Measurements from ENCODE around the gene SVIL. TPM values are rescaled to one million over a fixed set of nuclear protein-coding genes. Genes with fewer than 3 reads are reported as not detected.
"Not testable (repeated sequence)": the region's sequence is repeated elsewhere in the genome, so short reads cannot be mapped to it uniquely, and the experiment has no call there.

The SVIL gene
- total and polyA plus RNA-seq, 2 experiments from 2014 or later = 252 to 412 TPM

GRCh38 chr10:29448756-29449592, 185.8 kb downstream of the SVIL start:
- not testable (repeated sequence) for H3K9me3 ChIP-seq (ENCODE audit: low read depth); H3K27me3 ChIP-seq; H3K4me3 ChIP-seq; H3K36me3 ChIP-seq; H3K4me1 ChIP-seq (ENCODE audit: low read depth); H3K27ac ChIP-seq
- TF ChIP-seq, protein P1, sequence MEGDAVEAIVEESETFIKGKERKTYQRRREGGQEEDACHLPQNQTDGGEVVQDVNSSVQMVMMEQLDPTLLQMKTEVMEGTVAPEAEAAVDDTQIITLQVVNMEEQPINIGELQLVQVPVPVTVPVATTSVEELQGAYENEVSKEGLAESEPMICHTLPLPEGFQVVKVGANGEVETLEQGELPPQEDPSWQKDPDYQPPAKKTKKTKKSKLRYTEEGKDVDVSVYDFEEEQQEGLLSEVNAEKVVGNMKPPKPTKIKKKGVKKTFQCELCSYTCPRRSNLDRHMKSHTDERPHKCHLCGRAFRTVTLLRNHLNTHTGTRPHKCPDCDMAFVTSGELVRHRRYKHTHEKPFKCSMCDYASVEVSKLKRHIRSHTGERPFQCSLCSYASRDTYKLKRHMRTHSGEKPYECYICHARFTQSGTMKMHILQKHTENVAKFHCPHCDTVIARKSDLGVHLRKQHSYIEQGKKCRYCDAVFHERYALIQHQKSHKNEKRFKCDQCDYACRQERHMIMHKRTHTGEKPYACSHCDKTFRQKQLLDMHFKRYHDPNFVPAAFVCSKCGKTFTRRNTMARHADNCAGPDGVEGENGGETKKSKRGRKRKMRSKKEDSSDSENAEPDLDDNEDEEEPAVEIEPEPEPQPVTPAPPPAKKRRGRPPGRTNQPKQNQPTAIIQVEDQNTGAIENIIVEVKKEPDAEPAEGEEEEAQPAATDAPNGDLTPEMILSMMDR (IDR thresholded peaks at IDR 0.05; ENCODE audit: low read depth, low read length) = peak; percentile 66
- DNase-seq (ENCODE audit: low read depth in 1 of 2, low spot score in 1 of 2) = peak; percentile 80 to 87

GRCh38 chr10:29448125-29448524, 186.6 kb downstream of the SVIL start:
- Histone ChIP-seq H3K27me3 (no peaks in the 10 kb centered on the region), H3K4me3 (no peak overlapping the region), H3K4me1 (ENCODE audit: low read depth) (no peaks in the 10 kb centered on the region), H3K9me3 (ENCODE audit: low read depth) (no peaks in the 10 kb centered on the region), H3K27ac (no peak overlapping the region), H3K36me3 (no peaks in the 10 kb centered on the region)
- TF ChIP-seq, protein P1 (IDR thresholded peaks at IDR 0.05; ENCODE audit: low read depth, low read length) = no peak
- DNase-seq (ENCODE audit: low read depth in 1 of 2, low spot score in 1 of 2) = no peak

DNA sequence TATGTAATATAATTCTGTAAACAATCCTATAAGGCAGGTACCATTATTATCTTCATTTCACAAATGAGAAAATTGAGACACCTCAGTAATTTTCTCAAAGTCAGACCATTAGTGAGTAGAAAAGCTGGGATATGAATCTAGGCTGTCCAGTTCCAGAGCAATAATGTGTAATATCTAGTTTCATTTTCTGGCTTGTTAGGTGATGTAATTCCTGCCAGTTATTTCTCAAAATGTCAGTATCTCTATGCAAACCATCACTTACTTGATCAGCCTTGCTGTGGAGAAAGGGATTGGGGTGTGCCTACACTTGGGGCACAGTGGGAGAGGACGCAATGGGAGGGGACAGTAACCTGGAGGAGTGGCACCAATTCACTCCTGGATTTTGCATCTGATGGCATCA, 188.4 kb downstream of the SVIL start:
- DNase-seq (ENCODE audit: low read depth in 1 of 2, low spot score in 1 of 2) = peak in 1 of 2 donors; percentile 36
- Histone ChIP-seq H3K27me3 (no peaks in the 10 kb centered on the region), H3K36me3 (no peaks in the 10 kb centered on the region), H3K9me3 (ENCODE audit: low read depth) (no peaks in the 10 kb centered on the region), H3K4me1 (ENCODE audit: low read depth) (no peaks in the 10 kb centered on the region), H3K4me3 (no peak overlapping the region), H3K27ac (no peak overlapping the region)
- TF ChIP-seq, protein P1 (IDR thresholded peaks at IDR 0.05; ENCODE audit: low read depth, low read length) = no peak

DNA sequence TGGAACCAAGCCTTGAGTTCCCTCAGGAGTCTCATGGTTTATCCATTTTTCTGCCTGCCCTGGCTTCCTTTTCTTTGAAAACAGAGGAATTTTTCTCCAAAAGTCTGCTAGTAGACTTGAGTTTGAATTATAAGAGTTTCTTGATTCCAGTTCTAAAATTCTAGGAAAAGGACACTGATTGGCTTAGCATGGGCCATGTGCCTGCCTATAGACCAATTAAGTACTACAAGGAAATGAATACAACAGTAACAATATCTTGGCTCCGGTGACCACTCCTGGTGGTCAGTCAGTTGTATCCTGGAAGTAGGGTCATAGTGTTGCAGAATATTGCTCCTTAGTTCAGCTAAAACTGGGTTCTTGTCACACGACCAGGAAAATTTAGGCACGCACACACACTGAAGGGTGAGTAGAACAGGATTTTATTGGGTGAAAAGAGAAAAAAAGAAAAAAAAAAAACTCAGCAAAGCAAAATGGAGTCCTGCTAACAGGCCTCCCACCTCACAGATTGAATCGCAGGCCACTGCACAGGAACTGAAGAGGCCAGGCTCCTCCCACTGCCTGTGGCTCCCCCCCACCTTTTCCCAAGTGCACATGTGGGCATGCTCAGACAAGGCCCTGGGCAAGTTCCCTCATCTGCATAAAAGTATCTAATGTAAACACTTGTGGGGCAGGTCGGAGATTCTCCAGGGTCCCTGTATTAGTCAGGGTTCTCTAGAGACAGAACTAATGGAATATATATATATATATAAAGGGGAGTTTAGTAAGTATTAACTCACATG, 190.8 kb downstream of the SVIL start:
- TF ChIP-seq, protein P1 (IDR thresholded peaks at IDR 0.05; ENCODE audit: low read depth, low read length) = no peak
- no peaks in the 10 kb centered on the region for H3K9me3 ChIP-seq (ENCODE audit: low read depth)
- no peaks in the 10 kb centered on the region for H3K27me3 ChIP-seq
- H3K36me3 ChIP-seq = no peaks in the 10 kb centered on the region
- H3K4me1 ChIP-seq (ENCODE audit: low read depth) = no peaks in the 10 kb centered on the region
- H3K4me3 ChIP-seq = no peak overlapping the region
- no peak for DNase-seq (ENCODE audit: low read depth in 1 of 2, low spot score in 1 of 2)
- no peak overlapping the region for H3K27ac ChIP-seq

DNA sequence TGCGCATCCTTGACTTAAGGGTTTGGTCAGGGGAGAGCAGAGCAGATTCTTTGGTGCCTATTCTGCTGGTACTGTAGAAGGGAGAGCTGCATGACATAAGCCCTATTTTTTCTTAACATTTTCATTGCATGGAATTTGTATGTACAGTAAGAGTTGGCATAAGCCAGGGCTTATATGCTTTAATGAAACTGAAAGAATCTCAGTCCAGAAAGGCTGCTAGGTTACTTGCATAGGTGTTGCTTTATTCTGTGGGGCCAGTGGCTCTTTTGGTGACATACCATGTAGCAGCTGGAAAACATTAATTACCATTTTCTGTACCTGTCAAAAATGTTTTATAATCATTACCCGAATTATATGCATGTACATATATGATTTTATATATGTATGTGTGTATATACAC, 193.8 kb downstream of the SVIL start:
- Histone ChIP-seq H3K9me3 (ENCODE audit: low read depth) (no peaks in the 10 kb centered on the region), H3K27ac (no peak overlapping the region), H3K27me3 (no peaks in the 10 kb centered on the region), H3K4me1 (ENCODE audit: low read depth) (no peaks in the 10 kb centered on the region), H3K4me3 (no peak overlapping the region), H3K36me3 (no peaks in the 10 kb centered on the region)
- no peak for DNase-seq (ENCODE audit: low read depth in 1 of 2, low spot score in 1 of 2)
- TF ChIP-seq, protein P1 (IDR thresholded peaks at IDR 0.05; ENCODE audit: low read depth, low read length) = no peak

DNA sequence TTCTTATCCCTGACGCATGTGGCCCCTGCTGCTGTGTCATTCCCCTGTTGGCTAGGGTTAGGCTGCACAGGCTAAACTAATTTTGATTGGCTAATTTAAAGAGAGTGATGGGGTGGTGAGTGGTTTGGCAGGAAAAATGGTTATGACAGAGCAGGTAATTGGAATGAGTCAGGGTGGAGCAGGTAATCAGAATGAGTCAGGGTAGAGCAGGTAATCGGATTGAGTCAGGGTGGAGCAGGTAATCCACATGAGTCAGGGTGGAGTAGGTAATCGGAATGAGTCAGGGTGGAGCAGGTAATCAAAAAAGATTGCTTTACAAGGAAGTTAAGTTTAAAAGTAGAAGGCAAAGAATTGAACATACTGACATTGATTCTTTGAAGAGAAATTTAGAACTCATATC, 195.8 kb downstream of the SVIL start:
- not testable (repeated sequence) for H3K27ac ChIP-seq; H3K27me3 ChIP-seq; H3K36me3 ChIP-seq; H3K9me3 ChIP-seq (ENCODE audit: low read depth); H3K4me1 ChIP-seq (ENCODE audit: low read depth); DNase-seq (ENCODE audit: low read depth in 1 of 2, low spot score in 1 of 2); H3K4me3 ChIP-seq
